ENCODE results near the gene RIN1. TPM values are rescaled to one million over a fixed set of nuclear protein-coding genes. Genes with fewer than 3 reads are reported as not detected.

The RIN1 gene
- total and polyA plus RNA-seq, 2 of the 13 experiments (the other 11 are each of a cell fraction or from before 2014, with no cell fraction given): 2.4 to 4.1 TPM

GRCh38 chr11:66288671-66289547 is 47.3 kb downstream of the RIN1 start, which contains the start of gene YIF1A (continued):
- TF ChIP-seq NR0B2 (CRISPR knock-in tag; IDR thresholded peaks at IDR 0.05): no peak
- TF ChIP-seq ZNF567 (CRISPR knock-in tag; IDR thresholded peaks at IDR 0.05; ENCODE audit: borderline replicate concordance): no peak
- no peak for TF ChIP-seq POGK (CRISPR knock-in tag; conservative IDR thresholded peaks at IDR 0.05)
- peak; percentile 7; the same call in 1 of the 2 replicates for TF ChIP-seq ZBTB26 (CRISPR knock-in tag; IDR thresholded peaks at IDR 0.05; ENCODE audit: borderline replicate concordance)
- no peak; the same call in 1 of the 2 replicates for TF ChIP-seq HNF4A (CRISPR knock-in tag; IDR thresholded peaks at IDR 0.05)
- TF ChIP-seq TOPORS (CRISPR knock-in tag; IDR thresholded peaks at IDR 0.05): peak; percentile 26; the same call in 1 of the 2 replicates
- no peak for TF ChIP-seq GTF3A (CRISPR knock-in tag; conservative IDR thresholded peaks at IDR 0.05)
- peak; percentile 62; the same call in 1 of the 2 replicates for TF ChIP-seq ZNF687 (CRISPR knock-in tag; IDR thresholded peaks at IDR 0.05)
- peak; percentile 40 for TF ChIP-seq RBM39 (IDR thresholded peaks at IDR 0.05; ENCODE audit: low read depth, low read length, poor library complexity, severe bottlenecking)
- no peak for TF ChIP-seq GZF1 (CRISPR knock-in tag; IDR thresholded peaks at IDR 0.05)
- TF ChIP-seq POGZ (CRISPR knock-in tag; IDR thresholded peaks at IDR 0.05): no peak
- TF ChIP-seq NR1H2 (CRISPR knock-in tag; IDR thresholded peaks at IDR 0.05; ENCODE audit: borderline replicate concordance, low read depth): no peak
- TF ChIP-seq ZBTB7B (CRISPR knock-in tag; IDR thresholded peaks at IDR 0.05): peak; percentile 56; the same call in 1 of the 2 replicates
- TF ChIP-seq ZNF326 (CRISPR knock-in tag; IDR thresholded peaks at IDR 0.05; ENCODE audit: borderline replicate concordance): no peak
- TF ChIP-seq NR3C1 (CRISPR knock-in tag; IDR thresholded peaks at IDR 0.05): no peak
- TF ChIP-seq STAG1 (CRISPR knock-in tag; IDR thresholded peaks at IDR 0.05): no peak
- no peak for TF ChIP-seq XBP1 (CRISPR knock-in tag; IDR thresholded peaks at IDR 0.05)
- TF ChIP-seq E2F2 (CRISPR knock-in tag; IDR thresholded peaks at IDR 0.05; ENCODE audit: borderline replicate concordance): no peak
- TF ChIP-seq SP4 (CRISPR knock-in tag; IDR thresholded peaks at IDR 0.05): peak; percentile 14; the same call in 1 of the 2 replicates

Measured in HepG2 (cell line).